OCI-LY3 (cell line): ENCODE results near the gene ANKRD37.

Experiments
- CTCF ChIP-seq: fragments of 200-600, 300-600 bp; sonication (generic); IDR thresholded peaks from 2 replicates; pipeline ENCODE4 v1.5.1; 2014; ENCODE audit warnings: antibody characterized with exemption, low read length, low read depth
- EZH2phosphoT487 ChIP-seq: fragments of 200-600 bp; shearing (Covaris generic); IDR thresholded peaks from 2 replicates; pipeline ENCODE4 v1.6.1; 2018; ENCODE audit warnings: antibody characterized with exemption, mixed run types, low read depth

GRCh38 chr4:185396724-185397385 lies at the start of gene ANKRD37:
- TF ChIP-seq CTCF (no peak), EZH2phosphoT487 (no peak)
